HepG2 (cell line): ENCODE data around the gene CBY2. TPM values are rescaled to one million over a fixed set of nuclear protein-coding genes. Genes with fewer than 3 reads are reported as not detected.
"Not testable (repeated sequence)": the region's sequence is repeated elsewhere in the genome, so short reads cannot be mapped to it uniquely, and the experiment has no call there.

ENCODE experiments used
- ATAC-seq: fragments of 200-7000 bp; cut with Tn5 transposase; 3 replicates; pipeline ENCODE4 v1.9.1; 2020; ENCODE audit warnings: mild to moderate bottlenecking, moderate library complexity
- BruUV-seq: library from RNA; stranded (reverse); fragments of 400-500 nt; replicated peaks from 2 replicates; lab custom pipeline; 2021; lab: Mats Ljungman, UMichigan
- CTCF ChIA-PET: fragments of 300-600 bp; formaldehyde crosslinking; extraction: SDS; loops from one replicate; lab custom pipeline; 2021; ENCODE audit warnings: low total read pairs, inconsistent platforms, low intra/inter-chr PET ratio; lab: Yijun Ruan, JAX
- POLR2A ChIA-PET: fragments of 350-600 bp; sonication (Branson Sonifier 250); formaldehyde crosslinking; loops from one replicate; lab custom pipeline; 2020; ENCODE audit warnings: antibody characterized with exemption, inconsistent platforms; lab: Yijun Ruan, JAX
- DNase-seq: peaks from one replicate; pipeline ENCODE4 v3.0.0-alpha.2; 2015; ENCODE audit warnings: low spot score
- FAIRE-seq: peaks from 3 replicates; lab custom pipeline; 2011; peaks lifted over from hg19 to GRCh38; lab: Jason Lieb, UNC
- H2AFZ ChIP-seq: one replicate; pipeline ENCODE4 v1.6.1; 2011; ENCODE audit warnings: low read length, inconsistent platforms
- H3K27ac ChIP-seq: fragments of 300-600 bp; 3 replicates; pipeline ENCODE4 v1.8.0; 2011; ENCODE audit warnings: mixed run types, mild to moderate bottlenecking, mixed read lengths, low read length, inconsistent platforms; ENCODE audit not compliant: insufficient read depth; ENCODE audit errors: extremely low read length
- H3K27me3 ChIP-seq, 2 experiments: fragments of 200-600 bp in 1 of 2; 2 replicates in 1 of 2; 3 replicates in 1 of 2; pipeline versions ENCODE4 v1.6.0 to v1.8.0; 2011; ENCODE audit warnings: low read length in 2 of 2, mild to moderate bottlenecking in 2 of 2, moderate library complexity in 2 of 2, inconsistent platforms in 1 of 2; ENCODE audit not compliant: insufficient read depth in 2 of 2, control insufficient read depth in 1 of 2
- H3K36me3 ChIP-seq, 2 experiments: fragments of 200-600 bp in 1 of 2; replicated peaks in 1 of 2; 2 replicates in 1 of 2; 3 replicates in 1 of 2; pipeline versions ENCODE4 v1.5.1 to v1.8.0; 2011; ENCODE audit warnings: low read length in 2 of 2, inconsistent platforms in 1 of 2; ENCODE audit not compliant: insufficient read depth in 2 of 2, control insufficient read depth in 1 of 2
- H3K4me1 ChIP-seq: 2 replicates; pipeline ENCODE4 v1.5.1; 2012; ENCODE audit warnings: low read length, inconsistent platforms; ENCODE audit not compliant: insufficient read depth
- H3K4me2 ChIP-seq: 2 replicates; pipeline ENCODE4 v1.6.0; 2011; ENCODE audit warnings: low read depth, low read length, inconsistent platforms
- H3K4me3 ChIP-seq, 3 experiments: fragments of 200-600 bp in 1 of 3; sonication (generic), shearing (Covaris generic) in 1 of 3; replicated peaks in 1 of 3; 2 replicates each; pipeline ENCODE4 v1.5.1; 2011 to 2016; ENCODE audit warnings: low read length in 3 of 3, inconsistent platforms in 2 of 3, low read depth in 2 of 3, mild to moderate bottlenecking in 2 of 3, control low read depth in 1 of 3, mixed read lengths in 1 of 3; ENCODE audit not compliant: insufficient read depth in 1 of 3
- H3K79me2 ChIP-seq: one replicate; pipeline ENCODE4 v1.6.1; 2011; ENCODE audit warnings: low read length, inconsistent platforms; ENCODE audit not compliant: insufficient read depth
- H3K9ac ChIP-seq: 2 replicates; pipeline ENCODE4 v1.6.0; 2011; ENCODE audit warnings: mild to moderate bottlenecking, low read depth, low read length, inconsistent platforms; ENCODE audit not compliant: insufficient read depth
- H3K9me3 ChIP-seq: 2 replicates; pipeline ENCODE4 v1.5.1; 2012; ENCODE audit warnings: mild to moderate bottlenecking, low read length
- H4K20me1 ChIP-seq: 2 replicates; pipeline ENCODE4 v1.6.0; 2011; ENCODE audit warnings: inconsistent platforms, mild to moderate bottlenecking, low read length, moderate library complexity; ENCODE audit not compliant: insufficient read depth
- AGO1 ChIP-seq: fragments of 200-400 bp; formaldehyde crosslinking; IDR thresholded peaks from 2 replicates; pipeline ENCODE4 v1.6.1; 2017; ENCODE audit warnings: mild to moderate bottlenecking, low read depth, low read length, moderate library complexity; ENCODE audit not compliant: poor library complexity, severe bottlenecking
- CBX5 ChIP-seq: sonication (generic); formaldehyde crosslinking; IDR thresholded peaks from 2 replicates; pipeline ENCODE4 v1.4.0; 2020; ENCODE audit warnings: missing genetic modification reagents, borderline replicate concordance
- FOSL1 ChIP-seq: sonication (generic); formaldehyde crosslinking; IDR thresholded peaks from 2 replicates; pipeline ENCODE4 v1.9.0; 2021; ENCODE audit warnings: missing genetic modification reagents, borderline replicate concordance
- GZF1 ChIP-seq: sonication (generic); formaldehyde crosslinking; IDR thresholded peaks from 2 replicates; pipeline ENCODE4 v1.5.1; 2020; ENCODE audit warnings: mild to moderate bottlenecking, missing genetic modification reagents
- MAFK ChIP-seq, 2 experiments: IDR thresholded peaks in 1 of 2; conservative IDR thresholded peaks in 1 of 2; 2 replicates each; pipeline ENCODE4 v1.6.1; 2011; ENCODE audit warnings: improper control_type of control experiment in 2 of 2, low read length in 2 of 2
- MED1 ChIP-seq: sonication (generic); formaldehyde crosslinking; IDR thresholded peaks from 2 replicates; pipeline ENCODE4 v1.4.0; 2020; ENCODE audit warnings: missing genetic modification reagents
- NFKBIZ ChIP-seq: IDR thresholded peaks from 2 replicates; pipeline ENCODE4 v1.6.1; 2018; ENCODE audit warnings: missing genetic modification reagents, missing compliant biosample characterization
- SCMH1 ChIP-seq: sonication (generic); formaldehyde crosslinking; IDR thresholded peaks from 2 replicates; pipeline ENCODE4 v1.9.0; 2021; ENCODE audit warnings: missing genetic modification reagents, mild to moderate bottlenecking, borderline replicate concordance
- SMARCE1 ChIP-seq: fragments of 450-650 bp; IDR thresholded peaks from 2 replicates; pipeline ENCODE4 v1.6.1; 2017; ENCODE audit warnings: borderline replicate concordance
- SRY ChIP-seq: sonication (generic); formaldehyde crosslinking; IDR thresholded peaks from 2 replicates; pipeline ENCODE4 v1.8.0; 2022; ENCODE audit warnings: mild to moderate bottlenecking, missing genetic modification reagents
- TBL1XR1 ChIP-seq: fragments of 150-350 bp; IDR thresholded peaks from 2 replicates; pipeline ENCODE4 v1.6.1; 2014; ENCODE audit warnings: borderline replicate concordance, low read length; ENCODE audit not compliant: partially characterized antibody
- WGBS: methylation state at CpG from one replicate; pipeline ENCODE4 v1.1.6; 2017; ENCODE audit warnings: low lambda C conversion rate; 5-methylcytosine and 5-hydroxymethylcytosine counted together
- in situ Hi-C: cut with HindIII; loops from 2 replicates; pipeline ENCODE4 v1.10.0; 2017; ENCODE audit warnings: low pct_unique_long_range_greater_than_20kb; ENCODE audit not compliant: extremely low pct_ligation_motif_present
- intact Hi-C: fragments of 100-400 bp; cut with micrococcal nuclease; formaldehyde crosslinking; loops from one replicate; pipeline ENCODE4 v1.10.0; 2022; ENCODE audit not compliant: unreplicated experiment
- polyA plus RNA-seq, 8 experiments: library from polyadenylated mRNA; depleted of rRNA in 3 of 8; stranded (reverse) in 7 of 8; unstranded in 1 of 8; fragments of >200 nt; fragmentation: Illumina TruSeq in 4 of 8; extraction: Trizol in 4 of 8; gene quantifications; 2 replicates each; pipeline versions ENCODE4 v1.2.1 to v1.2.3, GENCODE V29; 2011 to 2016; ENCODE audit warnings: low read depth in 4 of 8, missing spikeins in 1 of 8, mixed read lengths in 1 of 8; ENCODE audit not compliant: insufficient read depth in 1 of 8
- total RNA-seq, 5 experiments: library from RNA; depleted of rRNA; stranded (reverse); fragments of >200 nt; fragmentation: Illumina TruSeq; extraction: Trizol; gene quantifications; 2 replicates each; pipeline ENCODE4 v1.2.3, GENCODE V29; 2016; ENCODE audit warnings: low read depth in 1 of 5
- TF ChIP-seq, protein P1 (sequence below): sonication (generic); formaldehyde crosslinking; IDR thresholded peaks from 2 replicates; pipeline ENCODE4 v1.8.1; 2023; ENCODE audit warnings: mild to moderate bottlenecking, missing genetic modification reagents

CBY2 gene
- total and polyA plus RNA-seq, 2 of the 13 experiments (the other 11 are each of a cell fraction or from before 2014, with no cell fraction given): not detected

GRCh38 chr13:45752510-45752909 is 50.4 kb downstream of the CBY2 start:
- Histone ChIP-seq H3K4me1 (peaks cover 6% of the 10 kb centered on the region), H4K20me1 (no peaks in the 10 kb centered on the region), H3K27ac (no peak overlapping the region), H3K4me3 (no peak overlapping the region), H3K79me2 (no peaks in the 10 kb centered on the region), H2AFZ (no peak overlapping the region), H3K9me3 (no peaks in the 10 kb centered on the region), H3K9ac (no peak overlapping the region), H3K4me2 (no peak overlapping the region), H3K27me3 (no peaks in the 10 kb centered on the region), H3K36me3 (no peaks in the 10 kb centered on the region)
- no peak for FAIRE-seq
- ChIA-PET CTCF (no interaction called here), POLR2A (no interaction called here)
- no TSS peak for BruUV-seq
- intact Hi-C loops (no loop called here), in situ Hi-C loops (no loop called here)
- no peak for ATAC-seq
- DNase-seq: no peak
- WGBS: 8% methylated on average over 1 of the region's 1 CpG
- TF ChIP-seq MED1 (CRISPR knock-in tag) (no peak), TBL1XR1 (no peak), SCMH1 (CRISPR knock-in tag) (no peak), CBX5 (CRISPR knock-in tag) (no peak), AGO1 (no peak), SMARCE1 (no peak), GZF1 (CRISPR knock-in tag) (no peak), NFKBIZ (no peak), FOSL1 (CRISPR knock-in tag) (no peak), SRY (CRISPR knock-in tag) (no peak), MAFK (conservative IDR thresholded peaks at IDR 0.05 in 1 of 2, IDR thresholded peaks at IDR 0.05 in 1 of 2; ENCODE audit: low read length in 2 of 2) (no peak)
- TF ChIP-seq, protein P1, sequence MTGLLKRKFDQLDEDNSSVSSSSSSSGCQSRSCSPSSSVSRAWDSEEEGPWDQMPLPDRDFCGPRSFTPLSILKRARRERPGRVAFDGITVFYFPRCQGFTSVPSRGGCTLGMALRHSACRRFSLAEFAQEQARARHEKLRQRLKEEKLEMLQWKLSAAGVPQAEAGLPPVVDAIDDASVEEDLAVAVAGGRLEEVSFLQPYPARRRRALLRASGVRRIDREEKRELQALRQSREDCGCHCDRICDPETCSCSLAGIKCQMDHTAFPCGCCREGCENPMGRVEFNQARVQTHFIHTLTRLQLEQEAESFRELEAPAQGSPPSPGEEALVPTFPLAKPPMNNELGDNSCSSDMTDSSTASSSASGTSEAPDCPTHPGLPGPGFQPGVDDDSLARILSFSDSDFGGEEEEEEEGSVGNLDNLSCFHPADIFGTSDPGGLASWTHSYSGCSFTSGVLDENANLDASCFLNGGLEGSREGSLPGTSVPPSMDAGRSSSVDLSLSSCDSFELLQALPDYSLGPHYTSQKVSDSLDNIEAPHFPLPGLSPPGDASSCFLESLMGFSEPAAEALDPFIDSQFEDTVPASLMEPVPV (CRISPR knock-in tag): no peak

DNA sequence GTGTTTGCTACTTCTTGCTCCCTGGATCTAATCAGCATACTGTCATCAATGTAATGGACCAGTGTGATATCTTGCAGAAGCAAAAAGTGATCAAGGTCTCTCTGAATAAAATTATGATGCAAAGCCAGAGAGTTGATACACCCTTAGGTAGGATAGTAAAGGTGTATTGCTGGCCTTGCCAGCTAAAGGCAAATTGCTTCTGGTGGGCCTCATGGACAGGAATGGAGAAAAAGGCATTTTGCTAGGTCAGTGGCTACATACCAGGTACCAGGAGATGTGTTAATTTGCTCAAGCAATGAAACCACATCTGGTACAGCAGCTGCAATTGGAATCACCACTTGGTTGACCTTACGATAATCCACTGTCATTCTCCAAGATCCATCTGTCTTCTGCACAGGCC is 54.4 kb downstream of the CBY2 start:
- H3K36me3 ChIP-seq, H3K27ac ChIP-seq, in situ Hi-C loops, ATAC-seq, H3K79me2 ChIP-seq, POLR2A ChIA-PET, DNase-seq, H3K27me3 ChIP-seq, H3K9ac ChIP-seq, H2AFZ ChIP-seq, BruUV-seq, H3K4me1 ChIP-seq, CTCF ChIA-PET, H3K4me3 ChIP-seq, FAIRE-seq, H3K9me3 ChIP-seq, H4K20me1 ChIP-seq, intact Hi-C loops, H3K4me2 ChIP-seq: not testable (repeated sequence)
- whole genome bisulfite sequencing: 25% methylated on average over 1 of the region's 1 CpG

GRCh38 chr13:45757589-45757988 is 55.5 kb downstream of the CBY2 start:
- H3K4me1 ChIP-seq, H3K27ac ChIP-seq, POLR2A ChIA-PET, CTCF ChIA-PET, H3K36me3 ChIP-seq, in situ Hi-C loops, BruUV-seq, H3K4me3 ChIP-seq, H4K20me1 ChIP-seq, H3K27me3 ChIP-seq, H3K4me2 ChIP-seq, H2AFZ ChIP-seq, DNase-seq, H3K9me3 ChIP-seq, FAIRE-seq, ATAC-seq, H3K9ac ChIP-seq, H3K79me2 ChIP-seq, intact Hi-C loops: not testable (repeated sequence)
- 2% methylated on average over 3 of the region's 3 CpGs for WGBS
